HG02623 (cell line): ENCODE data around the gene EPHB2.

ENCODE experiments used
- ATAC-seq: cut with Tn5 transposase; IDR thresholded peaks from one replicate; pipeline ENCODE4 v1.9.1; 2021; ENCODE audit warnings: moderate library complexity; ENCODE audit not compliant: unreplicated experiment

Gene EPHB2

GRCh38 chr1:22908880-22909426 is 198.3 kb downstream of the EPHB2 start:
- no peak for ATAC-seq

- ATAC-seq = no peak
Observed at GRCh38 chr1:22910286-22910685, 199.6 kb downstream of the EPHB2 start.

GRCh38 chr1:22910986-22911651 is 200.5 kb downstream of the EPHB2 start:
- ATAC-seq = no peak

GRCh38 chr1:22912311-22912710 is 201.7 kb downstream of the EPHB2 start:
- ATAC-seq = no peak

GRCh38 chr1:22913421-22914141 is 202.9 kb downstream of the EPHB2 start:
- no peak for ATAC-seq

GRCh38 chr1:22914156-22914555 is 203.5 kb downstream of the EPHB2 start:
- no peak for ATAC-seq

GRCh38 chr1:22914633-22915217 is 204.1 kb downstream of the EPHB2 start:
- ATAC-seq = no peak

- ATAC-seq = no peak
Observed at GRCh38 chr1:22915231-22915630, 204.6 kb downstream of the EPHB2 start.

GRCh38 chr1:22915816-22916470 is 205.3 kb downstream of the EPHB2 start:
- ATAC-seq = no peak

GRCh38 chr1:22916471-22916820 is 205.8 kb downstream of the EPHB2 start:
- no peak for ATAC-seq

GRCh38 chr1:22917989-22918388 is 207.3 kb downstream of the EPHB2 start:
- no peak for ATAC-seq

- ATAC-seq = no peak
Observed at GRCh38 chr1:22918644-22919043, 208.0 kb downstream of the EPHB2 start.

- ATAC-seq = no peak
Observed at GRCh38 chr1:22919341-22920025, 208.8 kb downstream of the EPHB2 start.

GRCh38 chr1:22920026-22920733 is 209.5 kb downstream of the EPHB2 start:
- no peak for ATAC-seq

- no peak for ATAC-seq
Observed at GRCh38 chr1:22920734-22921451, 210.3 kb downstream of the EPHB2 start.

GRCh38 chr1:22921452-22922126 is 210.9 kb downstream of the EPHB2 start:
- no peak for ATAC-seq

- ATAC-seq = no peak
Observed at GRCh38 chr1:22922640-22923039, 212.0 kb downstream of the EPHB2 start.

GRCh38 chr1:22925111-22925510 is 214.5 kb downstream of the EPHB2 start:
- ATAC-seq = no peak

- ATAC-seq = no peak
Observed at GRCh38 chr1:22930240-22930912, 219.7 kb downstream of the EPHB2 start.
